OCI-LY1 (cell line): Measurements from ENCODE around the gene TRUB1.

ENCODE experiments used
- H2AFZ ChIP-seq: fragments of 200-600 bp; sonication (generic), shearing (Covaris generic); 2 replicates; pipeline ENCODE4 v1.6.0; 2014; ENCODE audit warnings: antibody characterized with exemption, mild to moderate bottlenecking, low read length
- H3F3A ChIP-seq: fragments of 200-600 bp; sonication (generic), shearing (Covaris generic); 2 replicates; pipeline ENCODE4 v1.6.0; 2014; ENCODE audit warnings: mild to moderate bottlenecking, antibody characterized with exemption, low read length, moderate library complexity; ENCODE audit not compliant: insufficient read depth
- H3K27ac ChIP-seq: fragments of 200-600 bp; sonication (generic); 2 replicates; pipeline ENCODE4 v1.5.1; 2014; ENCODE audit warnings: low read length, mixed run types, mild to moderate bottlenecking, low read depth; ENCODE audit not compliant: poor library complexity, severe bottlenecking
- H3K27me3 ChIP-seq: fragments of 200-600 bp; sonication (generic); 2 replicates; pipeline ENCODE4 v1.6.0; 2014; ENCODE audit warnings: antibody characterized with exemption, mild to moderate bottlenecking, low read length, moderate library complexity; ENCODE audit not compliant: insufficient read depth
- H3K36me3 ChIP-seq: fragments of 200-600 bp; sonication (generic); 2 replicates; pipeline ENCODE4 v1.6.1; 2014; ENCODE audit warnings: mild to moderate bottlenecking, antibody characterized with exemption, low read length, moderate library complexity, mixed read lengths; ENCODE audit not compliant: insufficient read depth
- H3K4me1 ChIP-seq: fragments of 200-600 bp; sonication (generic); 2 replicates; pipeline ENCODE4 v1.5.1; 2014; ENCODE audit warnings: mild to moderate bottlenecking, low read length, moderate library complexity; ENCODE audit not compliant: insufficient read depth, severe bottlenecking
- H3K4me2 ChIP-seq: fragments of 200-600 bp; sonication (generic), shearing (Covaris generic); 2 replicates; pipeline ENCODE4 v1.6.1; 2014; ENCODE audit warnings: low read length
- H3K4me3 ChIP-seq: fragments of 200-600 bp; sonication (generic); 2 replicates; pipeline ENCODE4 v1.5.1; 2014; ENCODE audit warnings: low read length, low read depth, mild to moderate bottlenecking, mixed read lengths; ENCODE audit not compliant: poor library complexity, severe bottlenecking
- H3K79me2 ChIP-seq: fragments of 200-600 bp; shearing (Covaris generic); 2 replicates; pipeline ENCODE4 v1.6.1; 2016; ENCODE audit warnings: mixed run types, low read length, mixed read lengths; ENCODE audit not compliant: insufficient read depth
- H3K9ac ChIP-seq: fragments of 200-600 bp; sonication (generic), shearing (Covaris generic); 2 replicates; pipeline ENCODE4 v1.6.1; 2014; ENCODE audit warnings: mild to moderate bottlenecking, low read length, mixed read lengths
- H3K9me2 ChIP-seq: fragments of 200-600 bp; sonication (generic), shearing (Covaris generic); 2 replicates; pipeline ENCODE4 v1.6.1; 2014; ENCODE audit warnings: low read depth, mild to moderate bottlenecking, low read length, mixed read lengths
- H3K9me3 ChIP-seq: fragments of 200-600 bp; shearing (Covaris generic); 2 replicates; pipeline ENCODE4 v1.6.1; 2014; ENCODE audit warnings: low read length, mixed read lengths
- H4K20me1 ChIP-seq: fragments of 200-600 bp; sonication (generic), shearing (Covaris generic); 2 replicates; pipeline ENCODE4 v1.6.0; 2016; ENCODE audit warnings: mild to moderate bottlenecking, low read length; ENCODE audit not compliant: insufficient read depth
- EZH2 ChIP-seq: fragments of 200-600 bp; sonication (generic), shearing (Covaris generic); IDR thresholded peaks from 2 replicates; pipeline ENCODE4 v1.8.0; 2017; ENCODE audit warnings: borderline replicate concordance, mixed run types, mild to moderate bottlenecking, antibody characterized with exemption, low read length, moderate library complexity, mixed read lengths
- TF ChIP-seq, protein P1 (sequence below): fragments of 200-600 bp; sonication (generic), shearing (Covaris generic); IDR thresholded peaks from 2 replicates; pipeline ENCODE4 v1.5.1; 2017; ENCODE audit warnings: mild to moderate bottlenecking, antibody characterized with exemption, low read length, moderate library complexity, mixed read lengths

Gene TRUB1

DNA sequence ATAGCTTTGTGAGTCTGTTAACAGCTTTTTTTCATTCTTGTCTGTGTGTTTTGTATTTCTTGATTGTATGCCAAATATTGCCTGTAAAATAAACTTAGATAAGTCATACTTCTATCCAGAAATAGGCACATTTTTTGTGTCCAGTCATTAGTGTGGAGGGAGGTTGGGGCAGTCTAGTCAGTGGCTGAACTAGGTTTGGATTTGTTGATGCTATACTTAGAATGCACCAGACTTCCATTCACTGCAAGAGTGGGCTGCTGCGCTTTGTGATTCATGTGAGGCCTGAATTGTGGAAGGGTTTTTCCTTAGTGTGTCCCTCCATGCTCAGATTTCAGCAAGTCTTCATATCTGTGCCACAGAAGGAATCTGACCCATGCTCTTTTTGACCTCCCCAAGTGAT is 50.0 kb downstream of the TRUB1 start:
- no peak for TF ChIP-seq EZH2
- TF ChIP-seq, protein P1, sequence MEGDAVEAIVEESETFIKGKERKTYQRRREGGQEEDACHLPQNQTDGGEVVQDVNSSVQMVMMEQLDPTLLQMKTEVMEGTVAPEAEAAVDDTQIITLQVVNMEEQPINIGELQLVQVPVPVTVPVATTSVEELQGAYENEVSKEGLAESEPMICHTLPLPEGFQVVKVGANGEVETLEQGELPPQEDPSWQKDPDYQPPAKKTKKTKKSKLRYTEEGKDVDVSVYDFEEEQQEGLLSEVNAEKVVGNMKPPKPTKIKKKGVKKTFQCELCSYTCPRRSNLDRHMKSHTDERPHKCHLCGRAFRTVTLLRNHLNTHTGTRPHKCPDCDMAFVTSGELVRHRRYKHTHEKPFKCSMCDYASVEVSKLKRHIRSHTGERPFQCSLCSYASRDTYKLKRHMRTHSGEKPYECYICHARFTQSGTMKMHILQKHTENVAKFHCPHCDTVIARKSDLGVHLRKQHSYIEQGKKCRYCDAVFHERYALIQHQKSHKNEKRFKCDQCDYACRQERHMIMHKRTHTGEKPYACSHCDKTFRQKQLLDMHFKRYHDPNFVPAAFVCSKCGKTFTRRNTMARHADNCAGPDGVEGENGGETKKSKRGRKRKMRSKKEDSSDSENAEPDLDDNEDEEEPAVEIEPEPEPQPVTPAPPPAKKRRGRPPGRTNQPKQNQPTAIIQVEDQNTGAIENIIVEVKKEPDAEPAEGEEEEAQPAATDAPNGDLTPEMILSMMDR = no peak
- Histone ChIP-seq H3K4me3 (no peak overlapping the region), H3K9ac (no peak overlapping the region), H2AFZ (no peak overlapping the region), H3K4me2 (no peak overlapping the region), H3F3A (no peaks in the 10 kb centered on the region), H3K27ac (no peak overlapping the region), H3K36me3 (peaks cover 20% of the 10 kb centered on the region; the same call in 1 of the 2 replicates), H4K20me1 (no peaks in the 10 kb centered on the region), H3K9me3 (peaks cover 9% of the 10 kb centered on the region), H3K27me3 (no peaks in the 10 kb centered on the region), H3K4me1 (no peaks in the 10 kb centered on the region), H3K9me2 (no peaks in the 10 kb centered on the region), H3K79me2 (no peaks in the 10 kb centered on the region)

DNA sequence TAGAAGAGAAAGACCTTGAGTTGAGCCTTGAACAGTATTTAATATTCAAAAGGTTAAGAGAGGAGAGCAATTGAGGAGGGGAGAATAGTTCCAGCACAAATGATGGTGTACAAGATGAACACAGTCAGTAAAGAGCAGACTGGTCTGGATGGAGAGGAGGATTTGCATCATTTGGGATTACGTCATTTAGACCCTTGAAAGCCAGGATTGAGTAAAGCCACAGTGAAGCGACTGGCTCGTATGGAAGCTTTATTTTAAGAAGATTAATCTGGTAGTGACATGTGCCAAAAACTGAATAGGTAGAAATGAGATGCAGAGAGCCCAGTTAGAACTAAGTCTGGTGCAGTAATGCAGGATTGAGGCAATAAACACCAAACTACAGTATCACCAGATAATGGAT is 52.6 kb downstream of the TRUB1 start:
- TF ChIP-seq, protein P1 = no peak
- TF ChIP-seq EZH2 = no peak
- no peak overlapping the region for H3K27ac ChIP-seq
- H3K9me2 ChIP-seq = no peaks in the 10 kb centered on the region
- no peak overlapping the region for H2AFZ ChIP-seq
- no peaks in the 10 kb centered on the region for H3F3A ChIP-seq
- no peaks in the 10 kb centered on the region for H3K79me2 ChIP-seq
- no peak overlapping the region for H3K4me2 ChIP-seq
- no peaks in the 10 kb centered on the region for H4K20me1 ChIP-seq
- H3K9me3 ChIP-seq = no peaks in the 10 kb centered on the region
- H3K9ac ChIP-seq = no peak overlapping the region
- H3K36me3 ChIP-seq = no peaks in the 10 kb centered on the region
- no peak overlapping the region for H3K4me3 ChIP-seq
- no peaks in the 10 kb centered on the region for H3K4me1 ChIP-seq
- H3K27me3 ChIP-seq = no peaks in the 10 kb centered on the region

DNA sequence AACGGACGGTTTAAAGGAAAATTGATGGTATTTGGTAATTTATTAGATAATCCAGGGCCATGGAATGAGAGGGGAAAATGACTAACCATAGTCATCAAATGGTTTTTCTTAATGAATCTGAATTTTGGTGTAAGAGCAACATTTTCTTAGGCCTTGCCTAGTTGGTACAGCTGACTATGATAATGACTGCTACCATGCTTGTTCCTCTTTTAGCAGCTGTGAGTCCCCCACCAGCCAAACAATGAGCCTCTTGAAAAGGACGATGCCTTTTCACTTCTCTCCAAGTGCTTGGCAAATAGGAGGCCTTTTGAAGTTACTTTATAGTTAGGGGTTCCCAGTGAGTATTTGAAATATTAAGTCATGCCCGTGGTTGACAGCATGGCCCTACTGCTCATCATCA is 53.0 kb downstream of the TRUB1 start:
- Histone ChIP-seq H3K4me2 (no peak overlapping the region), H3K9ac (no peak overlapping the region)
- no peak for TF ChIP-seq EZH2
- TF ChIP-seq, protein P1 = no peak

More for the DNA sequence above, 53.0 kb downstream of the TRUB1 start:
- no peaks in the 10 kb centered on the region for H4K20me1 ChIP-seq
- no peak overlapping the region for H3K4me3 ChIP-seq
- no peak overlapping the region for H2AFZ ChIP-seq
- H3K4me1 ChIP-seq = no peaks in the 10 kb centered on the region
- no peaks in the 10 kb centered on the region for H3K27me3 ChIP-seq
- H3K36me3 ChIP-seq = no peaks in the 10 kb centered on the region
- H3K9me3 ChIP-seq = no peaks in the 10 kb centered on the region
- no peaks in the 10 kb centered on the region for H3K9me2 ChIP-seq
- no peaks in the 10 kb centered on the region for H3K79me2 ChIP-seq
- H3F3A ChIP-seq = no peaks in the 10 kb centered on the region
- H3K27ac ChIP-seq = no peak overlapping the region
